Erythroblast (primary cell): ENCODE data around the gene CD44.

Experiments
- GATA1 ChIP-seq: IDR thresholded peaks from 2 replicates; pipeline ENCODE4 v1.6.1; 2011; ENCODE audit warnings: low read depth, mild to moderate bottlenecking, control low read depth, low read length, moderate library complexity
- POLR2A ChIP-seq: IDR thresholded peaks from 2 replicates; pipeline ENCODE4 v1.6.1; 2011; ENCODE audit warnings: mild to moderate bottlenecking, low read length

DNA sequence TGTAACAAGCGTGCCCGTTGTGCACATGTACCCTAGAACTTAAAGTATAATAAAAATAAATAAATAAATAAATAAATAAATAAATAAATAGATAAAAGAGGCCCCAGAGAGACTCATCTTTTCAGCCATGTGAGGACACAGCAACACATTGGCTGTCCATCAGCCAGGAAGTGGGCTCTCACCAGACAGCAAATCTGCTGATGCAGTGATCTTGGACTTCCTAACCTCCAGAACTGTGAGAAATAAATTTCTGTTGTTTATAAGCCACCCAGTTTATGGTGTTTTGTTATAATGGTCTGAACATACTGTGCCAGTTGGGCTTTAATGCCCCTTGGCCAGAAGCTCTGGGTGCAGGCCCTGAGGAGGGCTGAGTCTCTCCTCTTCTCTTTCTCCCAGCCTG lies 42.2 kb upstream of the CD44 start:
- TF ChIP-seq POLR2A (no peak), GATA1 (no peak)
